ENCODE results near the gene NEGR1. TPM values are rescaled to one million over a fixed set of nuclear protein-coding genes. Genes with fewer than 3 reads are reported as not detected.

Gene NEGR1
- total RNA-seq, 1 experiment from 2014 or later, result 19.2 TPM

- intact Hi-C loops (cut with micrococcal nuclease; ENCODE audit: unreplicated experiment), result loop anchor here (1.0 to 5.0 kb wide), 4 partner anchors 450 to 941 kb away; no protein-coding TSS in a partner anchor
- H3K4me3 Mint-ChIP-seq (ENCODE audit: low read depth, unreplicated experiment), result no peak overlapping the region
- H3K9me3 Mint-ChIP-seq (ENCODE audit: low read depth, unreplicated experiment), result no peaks in the 10 kb centered on the region
- DNase-seq, result peak; percentile 57
- CTCF ChIA-PET, result interaction anchor here (0.6 to 1.4 kb wide), 11 partner anchors 11 to 945 kb away, joined by 3 to 6 read pairs (median 3); no protein-coding TSS in a partner anchor
- H3K36me3 Mint-ChIP-seq (ENCODE audit: insufficient read depth, unreplicated experiment), result no peaks in the 10 kb centered on the region
- no peak overlapping the region for H3K27ac Mint-ChIP-seq (ENCODE audit: unreplicated experiment)
- BruUV-seq (replicated peaks), result no TSS peak
- TF ChIP-seq CTCF (IDR thresholded peaks at IDR 0.05; ENCODE audit: unreplicated experiment), result peak; percentile 48
- H3K27me3 Mint-ChIP-seq (ENCODE audit: unreplicated experiment), result no peaks in the 10 kb centered on the region
- no peaks in the 10 kb centered on the region for H3K4me1 Mint-ChIP-seq (ENCODE audit: low read depth, unreplicated experiment)
Observed at GRCh38 chr1:72037745-72038343, 244.5 kb downstream of the NEGR1 start.

GRCh38 chr1:72034827-72035226 lies 247.5 kb downstream of the NEGR1 start:
- no peak for TF ChIP-seq CTCF (IDR thresholded peaks at IDR 0.05; ENCODE audit: unreplicated experiment)
- Mint-ChIP-seq H3K9me3 (ENCODE audit: low read depth, unreplicated experiment) (no peaks in the 10 kb centered on the region), H3K36me3 (ENCODE audit: insufficient read depth, unreplicated experiment) (no peaks in the 10 kb centered on the region), H3K27me3 (ENCODE audit: unreplicated experiment) (no peaks in the 10 kb centered on the region), H3K27ac (ENCODE audit: unreplicated experiment) (no peak overlapping the region), H3K4me1 (ENCODE audit: low read depth, unreplicated experiment) (no peaks in the 10 kb centered on the region), H3K4me3 (ENCODE audit: low read depth, unreplicated experiment) (no peak overlapping the region)
- CTCF ChIA-PET, result no interaction called here
- BruUV-seq (replicated peaks), result no TSS peak
- no peak for DNase-seq
- intact Hi-C loops (cut with micrococcal nuclease; ENCODE audit: unreplicated experiment), result loop anchor here (5.0 kb wide), 2 partner anchors 513 to 938 kb away; no protein-coding TSS in a partner anchor

- intact Hi-C loops (cut with micrococcal nuclease; ENCODE audit: unreplicated experiment), result no loop called here
- Mint-ChIP-seq H3K36me3 (ENCODE audit: insufficient read depth, unreplicated experiment) (no peaks in the 10 kb centered on the region), H3K4me3 (ENCODE audit: low read depth, unreplicated experiment) (no peak overlapping the region), H3K27me3 (ENCODE audit: unreplicated experiment) (no peaks in the 10 kb centered on the region), H3K27ac (ENCODE audit: unreplicated experiment) (no peak overlapping the region), H3K9me3 (ENCODE audit: low read depth, unreplicated experiment) (peaks cover 4% of the 10 kb centered on the region), H3K4me1 (ENCODE audit: low read depth, unreplicated experiment) (no peaks in the 10 kb centered on the region)
- CTCF ChIA-PET, result interaction anchor here (0.9 kb wide), 1 partner anchor 15 kb away, joined by 3 read pairs; no protein-coding TSS in a partner anchor
- BruUV-seq (replicated peaks), result no TSS peak
- no peak for TF ChIP-seq CTCF (IDR thresholded peaks at IDR 0.05; ENCODE audit: unreplicated experiment)
- DNase-seq, result no peak
Observed at GRCh38 chr1:72023063-72023930, 259.0 kb downstream of the NEGR1 start.

- Mint-ChIP-seq H3K27me3 (ENCODE audit: unreplicated experiment) (no peaks in the 10 kb centered on the region), H3K4me3 (ENCODE audit: low read depth, unreplicated experiment) (no peak overlapping the region), H3K4me1 (ENCODE audit: low read depth, unreplicated experiment) (no peaks in the 10 kb centered on the region), H3K36me3 (ENCODE audit: insufficient read depth, unreplicated experiment) (no peaks in the 10 kb centered on the region), H3K9me3 (ENCODE audit: low read depth, unreplicated experiment) (no peaks in the 10 kb centered on the region), H3K27ac (ENCODE audit: unreplicated experiment) (no peak overlapping the region)
- no peak for DNase-seq
- TF ChIP-seq CTCF (IDR thresholded peaks at IDR 0.05; ENCODE audit: unreplicated experiment), result no peak
- CTCF ChIA-PET, result no interaction called here
- intact Hi-C loops (cut with micrococcal nuclease; ENCODE audit: unreplicated experiment), result no loop called here
- no TSS peak for BruUV-seq (replicated peaks)
Observed at GRCh38 chr1:72018562-72018961, 263.8 kb downstream of the NEGR1 start.

All from Calu3 (cell line).